ENCODE results near the gene CHMP2A. TPM values are rescaled to one million over a fixed set of nuclear protein-coding genes. Genes with fewer than 3 reads are reported as not detected.

Gene CHMP2A
- total RNA-seq, 2 donors from 2014 or later, result 102 to 126 TPM

DNA sequence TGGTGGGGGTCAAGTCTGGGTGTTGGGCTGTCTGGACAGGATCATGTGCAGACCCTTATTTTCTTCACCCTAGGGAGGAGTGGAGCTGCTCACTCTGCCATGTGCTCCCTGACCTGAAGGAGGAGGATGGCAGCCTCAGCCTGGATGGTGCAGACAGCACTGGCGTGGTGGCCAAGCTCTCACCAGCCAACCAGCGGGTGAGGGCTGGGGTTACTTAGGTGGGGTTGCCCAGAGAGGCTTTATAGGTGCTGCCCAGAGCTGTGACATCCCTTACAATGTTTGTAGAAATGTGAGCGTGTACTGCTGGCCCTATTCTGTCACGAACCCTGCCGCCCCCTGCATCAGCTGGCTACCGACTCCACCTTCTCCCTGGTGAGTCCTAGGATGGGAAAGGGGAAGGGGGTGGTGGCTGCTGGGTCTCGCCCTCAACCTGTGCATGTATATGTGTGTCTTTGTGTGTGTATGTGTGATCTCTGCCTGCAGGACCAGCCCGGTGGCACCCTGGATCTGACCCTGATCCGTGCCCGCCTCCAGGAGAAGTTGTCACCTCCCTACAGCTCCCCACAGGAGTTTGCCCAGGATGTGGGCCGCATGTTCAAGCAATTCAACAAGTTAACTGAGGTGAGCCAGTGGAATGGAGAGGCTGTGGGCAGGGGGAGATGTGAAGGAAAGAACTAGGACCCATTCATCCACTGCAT lies 5.1 kb downstream of the CHMP2A start:
- H3K4me1 ChIP-seq (replicated peaks), result peaks cover 23% of the 10 kb centered on the region
- H3K27me3 ChIP-seq (replicated peaks; ENCODE audit: insufficient read depth), result no peaks in the 10 kb centered on the region
- 79% methylated on average over 10 of the region's 11 CpGs for WGBS
- intact Hi-C loops (cut with DNase I), result no loop called here
- DNase-seq (ENCODE audit: low spot score), result no peak
- TF ChIP-seq, protein P1, sequence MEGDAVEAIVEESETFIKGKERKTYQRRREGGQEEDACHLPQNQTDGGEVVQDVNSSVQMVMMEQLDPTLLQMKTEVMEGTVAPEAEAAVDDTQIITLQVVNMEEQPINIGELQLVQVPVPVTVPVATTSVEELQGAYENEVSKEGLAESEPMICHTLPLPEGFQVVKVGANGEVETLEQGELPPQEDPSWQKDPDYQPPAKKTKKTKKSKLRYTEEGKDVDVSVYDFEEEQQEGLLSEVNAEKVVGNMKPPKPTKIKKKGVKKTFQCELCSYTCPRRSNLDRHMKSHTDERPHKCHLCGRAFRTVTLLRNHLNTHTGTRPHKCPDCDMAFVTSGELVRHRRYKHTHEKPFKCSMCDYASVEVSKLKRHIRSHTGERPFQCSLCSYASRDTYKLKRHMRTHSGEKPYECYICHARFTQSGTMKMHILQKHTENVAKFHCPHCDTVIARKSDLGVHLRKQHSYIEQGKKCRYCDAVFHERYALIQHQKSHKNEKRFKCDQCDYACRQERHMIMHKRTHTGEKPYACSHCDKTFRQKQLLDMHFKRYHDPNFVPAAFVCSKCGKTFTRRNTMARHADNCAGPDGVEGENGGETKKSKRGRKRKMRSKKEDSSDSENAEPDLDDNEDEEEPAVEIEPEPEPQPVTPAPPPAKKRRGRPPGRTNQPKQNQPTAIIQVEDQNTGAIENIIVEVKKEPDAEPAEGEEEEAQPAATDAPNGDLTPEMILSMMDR (IDR thresholded peaks at IDR 0.05), result no peak
- TF ChIP-seq POLR2AphosphoS5 (IDR thresholded peaks at IDR 0.05) (no peak), POLR2A (IDR thresholded peaks at IDR 0.05) (no peak)
- no peak overlapping the region for H3K27ac ChIP-seq
- H3K4me3 ChIP-seq, result no peak overlapping the region
- peaks cover 27 to 55% of the 10 kb centered on the region in 2 donors for H3K36me3 ChIP-seq
- no peaks in the 10 kb centered on the region for H3K9me3 ChIP-seq

DNA sequence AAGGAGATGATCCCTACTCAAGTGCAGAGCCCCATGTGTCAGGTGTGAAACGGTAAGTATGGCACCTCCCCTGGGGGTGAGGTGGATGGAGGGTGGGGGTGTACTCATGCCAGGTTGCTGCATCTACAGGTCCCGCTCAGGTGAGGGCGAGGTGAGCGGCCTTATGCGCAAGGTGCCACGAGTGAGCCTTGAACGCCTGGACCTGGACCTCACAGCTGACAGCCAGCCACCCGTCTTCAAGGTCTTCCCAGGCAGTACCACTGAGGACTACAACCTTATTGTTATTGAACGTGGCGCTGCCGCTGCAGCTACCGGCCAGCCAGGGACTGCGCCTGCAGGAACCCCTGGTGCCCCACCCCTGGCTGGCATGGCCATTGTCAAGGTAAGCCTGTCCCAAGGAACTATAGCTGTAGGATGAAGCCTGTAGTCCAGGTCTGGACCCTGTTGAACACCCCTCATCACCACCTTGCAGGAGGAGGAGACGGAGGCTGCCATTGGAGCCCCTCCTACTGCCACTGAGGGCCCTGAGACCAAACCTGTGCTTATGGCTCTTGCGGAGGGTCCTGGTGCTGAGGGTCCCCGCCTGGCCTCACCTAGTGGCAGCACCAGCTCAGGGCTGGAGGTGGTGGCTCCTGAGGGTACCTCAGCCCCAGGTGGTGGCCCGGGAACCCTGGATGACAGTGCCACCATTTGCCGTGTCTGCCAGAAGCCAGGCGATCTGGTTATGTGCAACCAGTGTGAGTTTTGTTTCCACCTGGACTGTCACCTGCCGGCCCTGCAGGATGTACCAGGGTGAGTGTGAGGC lies 5.8 kb downstream of the CHMP2A start:
- intact Hi-C loops (cut with DNase I), result no loop called here
- WGBS, result 86% methylated on average over 20 of the region's 20 CpGs
- Histone ChIP-seq H3K27ac (no peak overlapping the region), H3K9me3 (no peaks in the 10 kb centered on the region), H3K36me3 (peaks cover 27 to 55% of the 10 kb centered on the region in 2 donors), H3K4me3 (no peak overlapping the region), H3K27me3 (replicated peaks; ENCODE audit: insufficient read depth) (no peaks in the 10 kb centered on the region), H3K4me1 (replicated peaks) (peaks cover 23% of the 10 kb centered on the region)
- DNase-seq (ENCODE audit: low spot score), result no peak
- TF ChIP-seq POLR2A (IDR thresholded peaks at IDR 0.05) (no peak), POLR2AphosphoS5 (IDR thresholded peaks at IDR 0.05) (no peak)
- TF ChIP-seq, protein P1 (IDR thresholded peaks at IDR 0.05), result no peak

GRCh38 chr19:58547323-58548312 lies 7.3 kb downstream of the CHMP2A start:
- H3K27me3 ChIP-seq (replicated peaks; ENCODE audit: insufficient read depth), result no peaks in the 10 kb centered on the region
- H3K27ac ChIP-seq, result no peak overlapping the region
- DNase-seq (ENCODE audit: low spot score), result no peak
- no peak overlapping the region for H3K4me3 ChIP-seq
- peaks cover 17% of the 10 kb centered on the region for H3K4me1 ChIP-seq (replicated peaks)
- no peaks in the 10 kb centered on the region for H3K9me3 ChIP-seq
- peaks cover 27 to 55% of the 10 kb centered on the region in 2 donors for H3K36me3 ChIP-seq
- intact Hi-C loops (cut with DNase I), result no loop called here
- 87% methylated on average over 18 of the region's 18 CpGs for WGBS
- TF ChIP-seq, protein P1 (IDR thresholded peaks at IDR 0.05), result no peak
- TF ChIP-seq POLR2AphosphoS5 (IDR thresholded peaks at IDR 0.05), result no peak
- no peak for TF ChIP-seq POLR2A (IDR thresholded peaks at IDR 0.05)

- intact Hi-C loops (cut with DNase I), result no loop called here
- Histone ChIP-seq H3K27me3 (replicated peaks; ENCODE audit: insufficient read depth) (no peaks in the 10 kb centered on the region), H3K4me1 (replicated peaks) (peaks cover 17% of the 10 kb centered on the region), H3K4me3 (peak overlapping the region; percentile 74 to 91), H3K27ac (peak overlapping the region; percentile 97), H3K36me3 (peaks cover 27 to 41% of the 10 kb centered on the region in 2 donors), H3K9me3 (no peaks in the 10 kb centered on the region)
- no peak for DNase-seq (ENCODE audit: low spot score)
- no peak for TF ChIP-seq POLR2AphosphoS5 (IDR thresholded peaks at IDR 0.05)
- TF ChIP-seq, protein P1 (IDR thresholded peaks at IDR 0.05), result no peak
- no peak for TF ChIP-seq POLR2A (IDR thresholded peaks at IDR 0.05)
- 17% methylated on average over 1 of the region's 1 CpG for WGBS
Observed at GRCh38 chr19:58546019-58546530, 8.8 kb downstream of the CHMP2A start.

Data from prostate gland (tissue), 2 donors.